Activated CD4-positive, alpha-beta memory T cell treated with anti-CD3 and anti-CD28 coated beads, Interleukin-2, amount 10 ng/mL, durations not matched to agents 7 days and 5 days (primary cell): ENCODE data around the gene DYNC1LI1. TPM values are rescaled to one million over a fixed set of nuclear protein-coding genes. Genes with fewer than 3 reads are reported as not detected.

ENCODE experiments used
- CTCF ChIA-PET: fragments of 350-600 bp; sonication (Branson Sonifier 250); formaldehyde crosslinking; loops from one replicate; lab custom pipeline; 2021; ENCODE audit warnings: antibody characterized with exemption, inconsistent platforms; lab: Charles Lee
- POLR2A ChIA-PET: fragments of 350-600 bp; sonication (Branson Sonifier 250); formaldehyde crosslinking; loops from one replicate; lab custom pipeline; 2021; ENCODE audit warnings: antibody characterized with exemption; lab: Charles Lee
- DNase-seq: peaks from one replicate; pipeline ENCODE4 v3.0.0-alpha.2; 2020
- H3K27ac Mint-ChIP-seq: one replicate; pipeline ENCODE4 v1.8.0; 2021; ENCODE audit warnings: mild to moderate bottlenecking, mixed read lengths
- H3K27me3 Mint-ChIP-seq: one replicate; pipeline ENCODE4 v1.8.0; 2021; ENCODE audit warnings: mixed read lengths
- H3K36me3 Mint-ChIP-seq: one replicate; pipeline ENCODE4 v1.8.0; 2021; ENCODE audit warnings: low read depth, mixed read lengths
- H3K4me1 Mint-ChIP-seq: one replicate; pipeline ENCODE4 v1.8.0; 2021; ENCODE audit warnings: mixed read lengths
- H3K4me3 Mint-ChIP-seq: one replicate; pipeline ENCODE4 v1.8.0; 2021; ENCODE audit warnings: mild to moderate bottlenecking, mixed read lengths
- H3K9me3 Mint-ChIP-seq: one replicate; pipeline ENCODE4 v1.8.0; 2021; ENCODE audit warnings: mixed read lengths
- total RNA-seq, 2 experiments: library from RNA; stranded (reverse); gene quantifications; one replicate each; pipeline ENCODE4 v1.2.3, GENCODE V29; 2021

DYNC1LI1 gene
- total RNA-seq, 2 experiments from 2014 or later: 29.7 to 31.7 TPM

DNA sequence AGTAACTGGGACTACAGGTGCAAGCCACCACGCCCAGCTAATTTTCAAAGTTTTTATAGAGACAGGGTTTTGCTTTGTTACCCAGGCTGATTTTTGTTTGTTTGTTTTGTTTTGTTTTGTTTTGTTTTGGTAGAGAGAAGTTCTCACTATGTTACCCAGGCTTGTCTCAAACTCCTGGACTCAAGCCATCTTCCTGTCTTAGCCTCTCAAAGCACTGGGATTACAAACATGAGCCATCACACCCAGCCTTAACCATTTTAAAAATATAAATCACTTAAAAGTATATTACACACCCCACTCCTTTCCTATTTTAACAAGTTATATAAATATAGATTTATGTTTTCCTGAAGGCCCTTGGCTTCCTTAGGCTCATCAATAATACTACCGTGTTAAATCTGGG, 6.5 kb upstream of the DYNC1LI1 start:
- peaks cover 13% of the 10 kb centered on the region for H3K4me1 Mint-ChIP-seq
- no peak overlapping the region for H3K27ac Mint-ChIP-seq
- H3K4me3 Mint-ChIP-seq: no peak overlapping the region
- no peaks in the 10 kb centered on the region for H3K9me3 Mint-ChIP-seq
- DNase-seq: no peak
- ChIA-PET POLR2A (interaction anchor here (0.6 to 1.5 kb wide), 3 partner anchors 8 to 326 kb away, joined by 3 to 4 read pairs (median 4); no protein-coding TSS in a partner anchor), CTCF (interaction anchor here (0.7 kb wide), 1 partner anchor 11 kb away, joined by 3 read pairs; no protein-coding TSS in a partner anchor)
- no peaks in the 10 kb centered on the region for H3K27me3 Mint-ChIP-seq
- no peaks in the 10 kb centered on the region for H3K36me3 Mint-ChIP-seq

DNA sequence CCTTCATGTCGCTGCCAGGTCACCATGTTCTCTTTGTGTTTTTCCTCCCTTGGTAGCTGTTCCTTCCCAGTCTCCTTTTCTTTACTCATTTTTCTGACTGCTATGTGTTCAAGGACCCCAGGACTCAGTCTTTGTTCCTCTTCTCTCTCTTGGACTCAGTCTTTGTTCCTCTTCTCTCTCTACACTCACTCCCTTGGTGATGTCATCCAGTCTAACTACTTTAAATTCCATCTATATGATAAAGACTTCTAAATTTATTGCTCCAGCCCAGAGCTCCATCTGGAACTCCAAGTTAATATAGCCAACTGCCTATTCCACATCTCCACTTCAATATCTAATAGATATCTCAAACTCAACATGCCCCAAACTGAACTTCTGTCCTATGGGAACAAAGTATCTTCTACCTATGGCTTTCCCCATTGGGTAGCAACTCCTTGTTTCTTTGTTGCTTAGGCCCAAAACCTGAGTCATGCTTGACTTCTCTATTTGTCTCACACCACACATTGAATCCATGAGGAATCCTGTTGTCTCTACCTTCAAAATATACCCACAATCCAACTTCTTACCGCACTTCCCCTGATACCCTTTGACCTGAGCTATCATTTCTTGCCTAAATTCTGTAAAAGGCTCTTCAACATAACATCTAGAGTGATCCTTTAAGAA, 4.9 kb upstream of the DYNC1LI1 start:
- peaks cover 22% of the 10 kb centered on the region for H3K4me1 Mint-ChIP-seq
- POLR2A ChIA-PET: no interaction called here
- no peaks in the 10 kb centered on the region for H3K36me3 Mint-ChIP-seq
- H3K27me3 Mint-ChIP-seq: no peaks in the 10 kb centered on the region
- H3K9me3 Mint-ChIP-seq: no peaks in the 10 kb centered on the region
- H3K27ac Mint-ChIP-seq: no peak overlapping the region
- DNase-seq: no peak
- CTCF ChIA-PET: no interaction called here
- H3K4me3 Mint-ChIP-seq: no peak overlapping the region

GRCh38 chr3:32571192-32571485, 481 bp upstream of the DYNC1LI1 start:
- POLR2A ChIA-PET: no interaction called here
- Mint-ChIP-seq H3K27me3 (no peaks in the 10 kb centered on the region), H3K9me3 (no peaks in the 10 kb centered on the region), H3K27ac (peak overlapping the region; percentile 78), H3K4me1 (peaks cover 31% of the 10 kb centered on the region), H3K4me3 (peak overlapping the region; percentile 90), H3K36me3 (peaks cover 6% of the 10 kb centered on the region)
- CTCF ChIA-PET: no interaction called here
- no peak for DNase-seq

DNA sequence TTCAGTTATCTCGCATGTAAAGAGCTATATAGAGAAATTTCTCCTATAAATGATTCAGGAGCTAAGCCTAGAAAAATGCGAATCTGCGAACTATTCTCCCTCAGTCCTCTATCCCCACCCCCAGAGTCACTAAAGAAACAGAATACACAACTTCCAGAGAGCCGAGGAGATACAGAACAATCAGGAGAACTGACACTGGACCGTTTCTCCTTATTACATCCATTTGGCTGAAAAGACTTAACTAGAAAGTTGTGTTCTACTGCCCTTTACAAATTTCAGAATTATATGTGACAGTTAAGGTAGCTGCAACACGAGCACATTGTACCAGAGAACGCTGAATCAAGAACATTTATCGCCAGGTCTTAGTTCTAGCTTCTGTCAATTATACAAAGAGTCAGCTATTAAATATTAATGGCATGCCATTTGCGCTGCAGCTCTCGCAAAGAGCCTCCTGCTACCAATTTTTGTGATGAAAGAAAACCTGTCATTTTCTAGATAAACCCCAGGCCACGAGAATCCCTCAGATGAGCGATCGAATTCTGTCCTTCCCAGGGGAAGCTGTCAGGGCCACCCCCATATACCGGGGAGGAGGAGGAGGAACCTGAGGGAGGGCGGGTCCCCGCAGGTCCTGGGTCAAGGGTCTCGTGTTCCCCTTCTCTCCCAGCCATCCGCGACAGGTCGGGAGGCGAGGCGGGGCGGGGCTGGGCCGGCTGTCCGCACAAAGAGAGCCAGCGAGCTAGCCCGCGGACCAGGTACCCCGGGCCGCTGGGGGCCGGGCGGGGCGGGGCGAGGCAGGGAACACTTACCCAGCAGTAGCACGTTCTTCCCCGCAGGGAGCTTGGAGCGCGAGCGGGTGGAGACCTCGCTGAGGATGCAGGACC, 878 bp downstream of the DYNC1LI1 start:
- no peaks in the 10 kb centered on the region for H3K27me3 Mint-ChIP-seq
- ChIA-PET CTCF (interaction anchor here (1.1 to 1.4 kb wide), 5 partner anchors 9 to 544 kb away, joined by 3 to 5 read pairs (median 4); partner anchors contain the start of genes CNOT10 and CRTAP), POLR2A (interaction anchor here (0.7 to 2.0 kb wide), 8 partner anchors 8 to 871 kb away, joined by 3 to 13 read pairs (median 3); partner anchors contain the start of genes CMTM6 and UBP1)
- H3K9me3 Mint-ChIP-seq: no peaks in the 10 kb centered on the region
- peak; percentile 42 for DNase-seq
- peak overlapping the region; percentile 78 for H3K27ac Mint-ChIP-seq
- H3K4me1 Mint-ChIP-seq: peaks cover 31% of the 10 kb centered on the region
- H3K4me3 Mint-ChIP-seq: peak overlapping the region; percentile 90
- H3K36me3 Mint-ChIP-seq: peaks cover 11% of the 10 kb centered on the region

- Mint-ChIP-seq H3K9me3 (no peaks in the 10 kb centered on the region), H3K36me3 (peaks cover 17% of the 10 kb centered on the region), H3K27me3 (no peaks in the 10 kb centered on the region), H3K27ac (no peak overlapping the region), H3K4me3 (peak overlapping the region; percentile 90), H3K4me1 (peaks cover 31% of the 10 kb centered on the region)
- ChIA-PET POLR2A (interaction anchor here (1.2 to 2.0 kb wide), 4 partner anchors 8 to 67 kb away, joined by 3 to 13 read pairs (median 4); partner anchors contain the start of gene CMTM6), CTCF (interaction anchor here (1.1 to 1.4 kb wide), 3 partner anchors 101 to 274 kb away, joined by 3 to 4 read pairs (median 3); no protein-coding TSS in a partner anchor)
- DNase-seq: no peak
Measured at GRCh38 chr3:32568953-32569352, 1.7 kb downstream of the DYNC1LI1 start.

DNA sequence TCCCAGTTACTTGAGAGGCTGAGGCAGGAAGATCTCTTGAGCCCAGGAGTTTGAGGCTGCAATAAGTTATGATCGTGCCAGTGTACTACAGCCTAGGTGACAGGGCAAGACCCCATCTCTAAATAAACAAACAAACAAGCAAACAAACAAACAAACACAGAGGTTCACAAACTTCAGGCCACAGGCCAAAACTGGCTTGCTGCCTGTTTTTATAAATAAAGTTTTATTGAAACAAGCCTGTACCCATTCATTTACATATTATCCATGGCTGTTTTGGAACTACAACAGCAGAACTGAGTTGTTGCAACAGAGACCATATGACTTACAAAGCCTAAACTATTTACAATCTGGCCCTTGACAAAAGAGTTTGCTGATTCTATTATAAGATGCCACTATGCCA, 6.5 kb downstream of the DYNC1LI1 start:
- Mint-ChIP-seq H3K4me3 (no peak overlapping the region), H3K4me1 (peaks cover 19% of the 10 kb centered on the region), H3K36me3 (peaks cover 36% of the 10 kb centered on the region), H3K27me3 (no peaks in the 10 kb centered on the region), H3K27ac (no peak overlapping the region), H3K9me3 (no peaks in the 10 kb centered on the region)
- ChIA-PET POLR2A (no interaction called here), CTCF (no interaction called here)
- DNase-seq: no peak

DNA sequence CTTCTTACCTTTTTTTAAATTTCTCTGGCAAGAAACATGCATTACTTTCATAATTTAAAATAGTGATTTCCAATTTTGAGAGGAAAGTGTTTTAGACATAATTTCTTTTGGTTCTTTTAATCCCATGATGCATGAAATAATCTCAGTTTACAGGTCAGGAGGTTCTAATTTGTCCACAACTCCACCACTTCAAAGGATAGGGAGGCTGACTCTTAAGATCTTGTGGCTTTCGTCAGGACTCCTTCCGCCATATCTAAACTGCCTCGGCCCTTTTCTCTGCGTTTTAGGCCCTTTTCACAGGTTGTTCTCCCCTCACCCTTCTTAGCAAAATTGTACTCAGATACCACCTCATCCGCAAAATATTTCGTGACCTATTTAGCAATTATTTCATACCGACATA, 8.0 kb downstream of the DYNC1LI1 start:
- no peak for DNase-seq
- Mint-ChIP-seq H3K4me3 (no peak overlapping the region), H3K27ac (no peak overlapping the region), H3K27me3 (no peaks in the 10 kb centered on the region), H3K4me1 (peaks cover 7% of the 10 kb centered on the region), H3K36me3 (peaks cover 36% of the 10 kb centered on the region), H3K9me3 (no peaks in the 10 kb centered on the region)
- CTCF ChIA-PET: interaction anchor here (0.5 to 0.7 kb wide), 2 partner anchors 8 to 1235 kb away, joined by 5 read pairs; no protein-coding TSS in a partner anchor
- POLR2A ChIA-PET: no interaction called here

GRCh38 chr3:32557640-32558352, 12.9 kb downstream of the DYNC1LI1 start:
- Mint-ChIP-seq H3K9me3 (no peaks in the 10 kb centered on the region), H3K4me1 (peaks cover 19% of the 10 kb centered on the region), H3K4me3 (no peak overlapping the region), H3K36me3 (peaks cover 12% of the 10 kb centered on the region), H3K27ac (no peak overlapping the region), H3K27me3 (no peaks in the 10 kb centered on the region)
- ChIA-PET CTCF (interaction anchor here (1.0 kb wide), 1 partner anchor 187 kb away, joined by 3 read pairs; no protein-coding TSS in a partner anchor), POLR2A (no interaction called here)
- DNase-seq: no peak

- Mint-ChIP-seq H3K4me3 (no peak overlapping the region), H3K27ac (no peak overlapping the region), H3K36me3 (peaks cover 6% of the 10 kb centered on the region), H3K4me1 (peaks cover 26% of the 10 kb centered on the region), H3K9me3 (no peaks in the 10 kb centered on the region), H3K27me3 (no peaks in the 10 kb centered on the region)
- ChIA-PET CTCF (no interaction called here), POLR2A (no interaction called here)
- DNase-seq: no peak
Measured at GRCh38 chr3:32556332-32556731, 14.3 kb downstream of the DYNC1LI1 start.

DNA sequence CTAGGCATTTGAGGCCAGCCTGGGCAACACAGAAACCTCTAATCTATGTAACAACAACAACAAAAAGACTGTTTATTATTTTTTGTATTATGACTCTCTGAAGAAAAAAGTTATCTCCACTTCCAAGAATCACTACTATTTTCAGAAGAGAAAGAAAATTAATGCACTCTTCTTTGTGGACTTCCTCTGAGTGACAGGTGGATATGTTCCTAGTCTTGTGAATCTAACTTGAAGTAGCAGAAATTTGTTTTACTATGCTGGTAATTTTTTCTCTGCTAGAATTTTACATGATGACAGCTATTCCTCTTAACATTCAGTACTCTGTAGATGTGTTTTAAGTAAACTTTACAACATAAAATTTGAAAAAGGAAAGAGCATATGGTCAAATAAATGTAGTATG, 16.7 kb downstream of the DYNC1LI1 start:
- CTCF ChIA-PET: interaction anchor here (0.7 kb wide), 1 partner anchor 9 kb away, joined by 5 read pairs; no protein-coding TSS in a partner anchor
- no peak for DNase-seq
- Mint-ChIP-seq H3K36me3 (peaks cover 3% of the 10 kb centered on the region), H3K27me3 (no peaks in the 10 kb centered on the region), H3K9me3 (no peaks in the 10 kb centered on the region), H3K4me3 (no peak overlapping the region), H3K4me1 (peaks cover 33% of the 10 kb centered on the region), H3K27ac (no peak overlapping the region)
- POLR2A ChIA-PET: no interaction called here

GRCh38 chr3:32553459-32553858, 17.2 kb downstream of the DYNC1LI1 start:
- Mint-ChIP-seq H3K36me3 (peaks cover 3% of the 10 kb centered on the region), H3K27ac (no peak overlapping the region), H3K9me3 (no peaks in the 10 kb centered on the region), H3K4me1 (peaks cover 33% of the 10 kb centered on the region), H3K27me3 (no peaks in the 10 kb centered on the region), H3K4me3 (no peak overlapping the region)
- DNase-seq: no peak
- ChIA-PET CTCF (no interaction called here), POLR2A (no interaction called here)

DNA sequence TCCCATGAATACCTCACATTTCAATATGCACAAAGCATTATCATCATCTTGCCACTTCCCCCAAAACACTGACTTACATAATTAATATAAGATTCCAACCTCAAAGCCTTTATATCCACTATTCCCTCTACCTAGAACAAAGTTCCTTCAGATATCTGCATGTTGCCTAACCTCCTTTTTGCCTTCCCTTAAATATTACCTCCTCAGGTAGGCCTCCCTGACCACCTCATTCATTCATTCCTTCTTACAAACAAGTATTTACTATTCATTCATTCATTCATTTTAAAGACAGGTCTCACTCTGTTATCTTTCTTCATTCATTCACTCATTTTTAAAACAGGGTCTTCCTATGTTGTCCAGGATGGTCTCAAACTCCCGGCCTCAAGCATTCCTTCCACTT, 18.6 kb downstream of the DYNC1LI1 start:
- Mint-ChIP-seq H3K36me3 (peaks cover 3% of the 10 kb centered on the region), H3K4me3 (no peak overlapping the region), H3K27ac (no peak overlapping the region), H3K4me1 (peaks cover 33% of the 10 kb centered on the region), H3K9me3 (no peaks in the 10 kb centered on the region), H3K27me3 (no peaks in the 10 kb centered on the region)
- CTCF ChIA-PET: no interaction called here
- POLR2A ChIA-PET: no interaction called here
- DNase-seq: no peak
